ENCODE results near the gene TMA7B.

- TF ChIP-seq CTCF (IDR thresholded peaks at IDR 0.05), result no peak
- TF ChIP-seq EZH2 (IDR thresholded peaks at IDR 0.05; ENCODE audit: borderline replicate concordance, insufficient read depth, low read depth, low read length, poor library complexity, severe bottlenecking), result no peak
Observed at GRCh38 chr22:39983346-39983745, 23.1 kb downstream of the TMA7B start.

All from B cell (primary cell).